Measurements from ENCODE around the gene HOXD9. TPM values are rescaled to one million over a fixed set of nuclear protein-coding genes. Genes with fewer than 3 reads are reported as not detected.
A peak's percentile ranks its signal among the peaks of the same experiment; 100 is the strongest.

HOXD9 gene
- total RNA-seq, 1 experiment from 2014 or later: not detected

DNA sequence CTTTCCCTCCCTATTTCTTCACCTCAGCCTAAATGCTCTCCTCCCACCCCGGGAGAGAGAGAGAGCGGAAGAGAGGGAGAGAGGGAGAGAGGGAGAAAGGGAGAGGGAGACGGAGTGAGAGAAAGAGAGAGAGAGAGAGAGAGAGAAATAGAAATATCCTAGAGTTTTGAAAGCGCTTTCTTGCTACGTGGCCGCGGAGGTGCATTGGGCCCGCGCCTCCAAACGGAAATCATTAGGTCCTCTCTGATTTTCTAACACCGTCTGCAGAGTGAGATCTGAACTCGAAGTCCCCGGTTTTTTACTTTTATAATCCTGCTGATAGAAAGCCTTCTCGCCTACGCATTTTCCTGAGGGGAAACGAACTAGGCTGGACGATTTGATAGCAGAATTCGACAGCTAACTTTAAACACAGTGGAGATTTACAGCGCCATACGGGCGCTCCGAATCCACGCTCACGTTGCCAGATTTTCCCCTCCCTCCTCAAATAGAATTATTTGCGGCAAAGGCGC is 37.9 kb upstream of the HOXD9 start:
- no peak overlapping the region for H3K18ac ChIP-seq (ENCODE audit: insufficient read length, low read depth, low read length)
- H3K4ac ChIP-seq (ENCODE audit: low read depth, low read length): no peak overlapping the region
- no peak overlapping the region for H2AK5ac ChIP-seq (ENCODE audit: insufficient read length, low read length)
- Mint-ChIP-seq H3K4me3 (peak overlapping the region in 1 of 2 experiments; percentile 64; a peak in 3 of 5 replicates), H3K27ac (no peak overlapping the region), H3K4me1 (peaks cover 14 to 39% of the 10 kb centered on the region in 2 experiments), H3K9me3 (peaks cover 5 to 13% of the 10 kb centered on the region in 2 experiments), H3K36me3 (ENCODE audit: insufficient read depth in 1 of 3, low read depth in 3 of 3) (no peaks in the 10 kb centered on the region), H3K27me3 (ENCODE audit: low read depth) (peaks cover 97% of the 10 kb centered on the region)
- H3K56ac ChIP-seq (ENCODE audit: insufficient read length, low read depth, low read length): no peak overlapping the region
- no peak overlapping the region for H4K5ac ChIP-seq (ENCODE audit: insufficient read length, low read depth, low read length)
- no peak overlapping the region for H2BK5ac ChIP-seq (ENCODE audit: insufficient read length, low read length)
- no peaks in the 10 kb centered on the region for H4K20me1 ChIP-seq (ENCODE audit: control insufficient read depth, insufficient read depth, insufficient read length)
- TF ChIP-seq, protein P1, sequence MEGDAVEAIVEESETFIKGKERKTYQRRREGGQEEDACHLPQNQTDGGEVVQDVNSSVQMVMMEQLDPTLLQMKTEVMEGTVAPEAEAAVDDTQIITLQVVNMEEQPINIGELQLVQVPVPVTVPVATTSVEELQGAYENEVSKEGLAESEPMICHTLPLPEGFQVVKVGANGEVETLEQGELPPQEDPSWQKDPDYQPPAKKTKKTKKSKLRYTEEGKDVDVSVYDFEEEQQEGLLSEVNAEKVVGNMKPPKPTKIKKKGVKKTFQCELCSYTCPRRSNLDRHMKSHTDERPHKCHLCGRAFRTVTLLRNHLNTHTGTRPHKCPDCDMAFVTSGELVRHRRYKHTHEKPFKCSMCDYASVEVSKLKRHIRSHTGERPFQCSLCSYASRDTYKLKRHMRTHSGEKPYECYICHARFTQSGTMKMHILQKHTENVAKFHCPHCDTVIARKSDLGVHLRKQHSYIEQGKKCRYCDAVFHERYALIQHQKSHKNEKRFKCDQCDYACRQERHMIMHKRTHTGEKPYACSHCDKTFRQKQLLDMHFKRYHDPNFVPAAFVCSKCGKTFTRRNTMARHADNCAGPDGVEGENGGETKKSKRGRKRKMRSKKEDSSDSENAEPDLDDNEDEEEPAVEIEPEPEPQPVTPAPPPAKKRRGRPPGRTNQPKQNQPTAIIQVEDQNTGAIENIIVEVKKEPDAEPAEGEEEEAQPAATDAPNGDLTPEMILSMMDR (conservative IDR thresholded peaks at IDR 0.05): no peak
- H3K14ac ChIP-seq (ENCODE audit: insufficient read depth, low read length): no peak overlapping the region
- H2BK12ac ChIP-seq (ENCODE audit: insufficient read length, low read depth, low read length): no peak overlapping the region
- H3K79me2 ChIP-seq (ENCODE audit: insufficient read depth, low read length): no peaks in the 10 kb centered on the region
- H3K27ac ChIP-seq (ENCODE audit: insufficient read length, low read depth, low read length): no peak overlapping the region
- H4K8ac ChIP-seq (replicated peaks; ENCODE audit: insufficient read length, low read depth, low read length): no peak overlapping the region
- no peak overlapping the region for H2BK120ac ChIP-seq (ENCODE audit: low read depth, low read length, poor library complexity, severe bottlenecking)
- no peaks in the 10 kb centered on the region for H3K23me2 ChIP-seq (ENCODE audit: insufficient read length, low read depth, low read length, poor library complexity, severe bottlenecking)
- no peak overlapping the region for H2BK20ac ChIP-seq (ENCODE audit: low read depth, low read length, poor library complexity, severe bottlenecking)
- peak; percentile 28 for DNase-seq
- H3K9me3 ChIP-seq (ENCODE audit: control insufficient read depth, low read depth, low read length): no peaks in the 10 kb centered on the region
- no CpG with 5 or more reads among the region's 26 CpGs for WGBS (ENCODE audit: extremely low coverage, insufficient read length, low lambda C conversion rate)
- H3K4me1 ChIP-seq (ENCODE audit: insufficient read depth, low read length): no peaks in the 10 kb centered on the region
- H3K4me2 ChIP-seq (ENCODE audit: insufficient read depth, insufficient read length, low read length): no peak overlapping the region
- peaks cover 95% of the 10 kb centered on the region for H3K27me3 ChIP-seq (ENCODE audit: insufficient read depth, low read length)
- H3K23ac ChIP-seq (ENCODE audit: insufficient read length, low read depth, low read length): no peak overlapping the region
- H3T11ph ChIP-seq (ENCODE audit: low read length): no peak overlapping the region
- no peak overlapping the region for H3K9ac ChIP-seq (ENCODE audit: extremely low read depth, insufficient read length, low read length)
- H2AFZ ChIP-seq (ENCODE audit: low read length): no peak overlapping the region
- no peaks in the 10 kb centered on the region for H3K79me1 ChIP-seq (ENCODE audit: insufficient read depth, low read depth, low read length, poor library complexity, severe bottlenecking)
- H4K91ac ChIP-seq (ENCODE audit: insufficient read length, low read depth, low read length): no peak overlapping the region
- no peak overlapping the region for H2BK15ac ChIP-seq (ENCODE audit: low read depth, low read length)

All from H9 (cell line).